Neural progenitor cell (in vitro differentiated cells): Measurements from ENCODE around the gene ACTL10.

Experiments used
- EZH2 ChIP-seq: fragments of 200-600 bp; sonication (generic); IDR thresholded peaks from 2 replicates; pipeline ENCODE4 v1.6.1; 2017; ENCODE audit warnings: antibody characterized with exemption, mild to moderate bottlenecking, moderate library complexity
- EZH2phosphoT487 ChIP-seq: fragments of 200-600 bp; sonication (generic); IDR thresholded peaks from 2 replicates; pipeline ENCODE4 v1.6.1; 2017; ENCODE audit warnings: antibody characterized with exemption
- TF ChIP-seq, protein P1 (sequence below): fragments of 200-600 bp; sonication (generic); IDR thresholded peaks from 2 replicates; pipeline ENCODE4 v1.5.1; 2017; ENCODE audit warnings: antibody characterized with exemption, mild to moderate bottlenecking

GRCh38 chr20:33626190-33626589 lies 40.6 kb upstream of the ACTL10 start:
- TF ChIP-seq, protein P1, sequence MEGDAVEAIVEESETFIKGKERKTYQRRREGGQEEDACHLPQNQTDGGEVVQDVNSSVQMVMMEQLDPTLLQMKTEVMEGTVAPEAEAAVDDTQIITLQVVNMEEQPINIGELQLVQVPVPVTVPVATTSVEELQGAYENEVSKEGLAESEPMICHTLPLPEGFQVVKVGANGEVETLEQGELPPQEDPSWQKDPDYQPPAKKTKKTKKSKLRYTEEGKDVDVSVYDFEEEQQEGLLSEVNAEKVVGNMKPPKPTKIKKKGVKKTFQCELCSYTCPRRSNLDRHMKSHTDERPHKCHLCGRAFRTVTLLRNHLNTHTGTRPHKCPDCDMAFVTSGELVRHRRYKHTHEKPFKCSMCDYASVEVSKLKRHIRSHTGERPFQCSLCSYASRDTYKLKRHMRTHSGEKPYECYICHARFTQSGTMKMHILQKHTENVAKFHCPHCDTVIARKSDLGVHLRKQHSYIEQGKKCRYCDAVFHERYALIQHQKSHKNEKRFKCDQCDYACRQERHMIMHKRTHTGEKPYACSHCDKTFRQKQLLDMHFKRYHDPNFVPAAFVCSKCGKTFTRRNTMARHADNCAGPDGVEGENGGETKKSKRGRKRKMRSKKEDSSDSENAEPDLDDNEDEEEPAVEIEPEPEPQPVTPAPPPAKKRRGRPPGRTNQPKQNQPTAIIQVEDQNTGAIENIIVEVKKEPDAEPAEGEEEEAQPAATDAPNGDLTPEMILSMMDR, result no peak
- TF ChIP-seq EZH2phosphoT487 (no peak), EZH2 (no peak)
